CD4-positive, alpha-beta T cell treated with Interleukin-6 at 100 ng/mL for 8 hours (primary cell): ENCODE results near the gene RHNO1.

Source experiments
- DNase-seq: peaks from one replicate; pipeline ENCODE4 v3.0.0-alpha.2; 2020; ENCODE audit warnings: mixed read lengths, low spot score

The RHNO1 gene

GRCh38 chr12:2877047-2877952, at the start of gene RHNO1, which contains the start of gene FOXM1:
TSS of gene RHNO1 (plus strand) at chr12:2877223. CDS start at chr12:2885367, 8,144 bp downstream.
TSS of gene FOXM1 (minus strand) at chr12:2877174. CDS start at chr12:2874478, 2,696 bp downstream.
- DNase-seq, result peak; percentile 83

- DNase-seq, result no peak
Measured at GRCh38 chr12:2829275-2829674, 47.7 kb upstream of the RHNO1 start.

- DNase-seq, result no peak
Measured at GRCh38 chr12:2832550-2833127, 44.4 kb upstream of the RHNO1 start.

- no peak for DNase-seq
Measured at GRCh38 chr12:2833327-2833726, 43.7 kb upstream of the RHNO1 start.

- no peak for DNase-seq
Measured at GRCh38 chr12:2833810-2834209, 43.2 kb upstream of the RHNO1 start.

- no peak for DNase-seq
Measured at GRCh38 chr12:2834581-2835491, 42.2 kb upstream of the RHNO1 start, which contains the start of gene NRIP2. TSS of gene NRIP2 (minus strand) at chr12:2835035. CDS start at chr12:2834983, 52 bp downstream.

GRCh38 chr12:2835691-2836403, 41.2 kb upstream of the RHNO1 start:
- no peak for DNase-seq

- no peak for DNase-seq
Measured at GRCh38 chr12:2836574-2836973, 40.4 kb upstream of the RHNO1 start.

- no peak for DNase-seq
Measured at GRCh38 chr12:2841056-2841650, 35.9 kb upstream of the RHNO1 start.

- no peak for DNase-seq
Measured at GRCh38 chr12:2842948-2843347, 34.1 kb upstream of the RHNO1 start.

GRCh38 chr12:2844786-2845185, 32.2 kb upstream of the RHNO1 start:
- DNase-seq, result no peak

GRCh38 chr12:2845280-2845679, 31.7 kb upstream of the RHNO1 start:
- no peak for DNase-seq

- no peak for DNase-seq
Measured at GRCh38 chr12:2851931-2852330, 25.1 kb upstream of the RHNO1 start.

GRCh38 chr12:2853626-2854025, 23.4 kb upstream of the RHNO1 start:
- DNase-seq, result peak; percentile 32

- DNase-seq, result no peak
Measured at GRCh38 chr12:2854669-2855453, 22.2 kb upstream of the RHNO1 start.

- no peak for DNase-seq
Measured at GRCh38 chr12:2855546-2855945, 21.5 kb upstream of the RHNO1 start.

GRCh38 chr12:2856051-2856450, 21.0 kb upstream of the RHNO1 start:
- no peak for DNase-seq

GRCh38 chr12:2857021-2857431, 20.0 kb upstream of the RHNO1 start, which contains the start of gene TEX52:
TSS of gene TEX52 (minus strand) at chr12:2857039. CDS start at chr12:2857026, 13 bp downstream.
- no peak for DNase-seq

GRCh38 chr12:2857576-2857975, 19.4 kb upstream of the RHNO1 start:
- no peak for DNase-seq

- no peak for DNase-seq
Measured at GRCh38 chr12:2858334-2858733, 18.7 kb upstream of the RHNO1 start.
